Measurements from ENCODE around the gene CXCR2. TPM values are rescaled to one million over a fixed set of nuclear protein-coding genes. Genes with fewer than 3 reads are reported as not detected.
"Not testable (repeated sequence)": the region's sequence is repeated elsewhere in the genome, so short reads cannot be mapped to it uniquely, and the experiment has no call there.

The CXCR2 gene
- total RNA-seq, 1 donor from 2014 or later: 0.07 TPM

- H3K36me3 Mint-ChIP-seq (ENCODE audit: low read depth); H3K4me3 Mint-ChIP-seq; DNase-seq; H3K27ac Mint-ChIP-seq; intact Hi-C loops (cut with micrococcal nuclease); H3K9me3 Mint-ChIP-seq; H3K27me3 Mint-ChIP-seq; H3K4me1 Mint-ChIP-seq: not testable (repeated sequence)
Measured at GRCh38 chr2:218121789-218122188, 4.0 kb upstream of the CXCR2 start.

- intact Hi-C loops (cut with micrococcal nuclease); H3K4me1 Mint-ChIP-seq; H3K4me3 Mint-ChIP-seq; H3K9me3 Mint-ChIP-seq; H3K27me3 Mint-ChIP-seq; H3K27ac Mint-ChIP-seq; DNase-seq; H3K36me3 Mint-ChIP-seq (ENCODE audit: low read depth): not testable (repeated sequence)
Measured at GRCh38 chr2:218122286-218122685, 3.5 kb upstream of the CXCR2 start.

- Mint-ChIP-seq H3K4me3 (no peak overlapping the region), H3K27ac (no peak overlapping the region), H3K27me3 (peaks cover 4% of the 10 kb centered on the region), H3K4me1 (peaks cover 7% of the 10 kb centered on the region), H3K9me3 (peaks cover 2% of the 10 kb centered on the region), H3K36me3 (ENCODE audit: low read depth) (no peaks in the 10 kb centered on the region)
- intact Hi-C loops (cut with micrococcal nuclease): no loop called here
- DNase-seq: no peak
Measured at GRCh38 chr2:218123986-218124385, 1.8 kb upstream of the CXCR2 start.

- no peaks in the 10 kb centered on the region for H3K36me3 Mint-ChIP-seq (ENCODE audit: low read depth)
- no peak overlapping the region for H3K27ac Mint-ChIP-seq
- DNase-seq: no peak
- intact Hi-C loops (cut with micrococcal nuclease): no loop called here
- no peaks in the 10 kb centered on the region for H3K9me3 Mint-ChIP-seq
- H3K4me1 Mint-ChIP-seq: peaks cover 7% of the 10 kb centered on the region
- no peak overlapping the region for H3K4me3 Mint-ChIP-seq
- peaks cover 9% of the 10 kb centered on the region for H3K27me3 Mint-ChIP-seq
Measured at GRCh38 chr2:218125095-218125494, 733 bp upstream of the CXCR2 start.

- no peaks in the 10 kb centered on the region for H3K36me3 Mint-ChIP-seq (ENCODE audit: low read depth)
- no peak overlapping the region for H3K27ac Mint-ChIP-seq
- no peak for DNase-seq
- H3K9me3 Mint-ChIP-seq: no peaks in the 10 kb centered on the region
- peaks cover 7% of the 10 kb centered on the region for H3K4me1 Mint-ChIP-seq
- no peak overlapping the region for H3K4me3 Mint-ChIP-seq
- intact Hi-C loops (cut with micrococcal nuclease): no loop called here
- peaks cover 7% of the 10 kb centered on the region for H3K27me3 Mint-ChIP-seq
Measured at GRCh38 chr2:218127929-218128455, 2.2 kb downstream of the CXCR2 start.

DNA sequence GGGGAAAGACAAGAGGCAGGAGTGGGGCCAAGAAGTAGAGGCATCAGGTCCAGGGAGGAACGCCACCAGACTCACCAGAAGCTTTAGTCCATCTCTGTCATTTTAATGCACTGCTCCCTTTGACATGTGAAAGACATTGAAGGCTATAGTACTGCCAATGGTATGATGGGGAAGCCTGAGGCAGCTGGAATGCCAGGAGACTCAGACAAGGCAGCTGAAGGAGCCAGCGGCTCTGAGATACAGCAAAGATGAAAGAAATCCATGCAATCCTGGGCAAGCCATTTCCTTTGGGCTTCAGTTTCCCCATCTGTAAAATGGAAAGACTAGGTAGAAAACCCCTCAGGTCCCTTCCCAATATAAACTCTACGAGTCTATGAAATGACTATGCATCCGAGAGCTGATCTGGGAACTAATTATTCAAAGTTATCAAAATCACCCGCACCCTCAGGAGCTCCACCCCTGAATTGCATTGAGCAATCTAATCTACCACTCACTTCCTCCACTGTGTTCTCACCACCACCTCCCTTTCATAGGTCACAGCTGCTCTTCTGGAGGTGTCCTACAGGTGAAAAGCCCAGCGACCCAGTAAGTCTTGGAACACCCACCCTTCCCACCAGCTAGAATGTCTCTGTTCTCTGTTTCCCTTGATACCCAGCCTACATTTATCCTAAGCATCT lies 3.1 kb downstream of the CXCR2 start:
- no peak for DNase-seq
- H3K27me3 Mint-ChIP-seq: peaks cover 7% of the 10 kb centered on the region
- H3K4me3 Mint-ChIP-seq: no peak overlapping the region
- no peak overlapping the region for H3K27ac Mint-ChIP-seq
- no peaks in the 10 kb centered on the region for H3K36me3 Mint-ChIP-seq (ENCODE audit: low read depth)
- no peaks in the 10 kb centered on the region for H3K9me3 Mint-ChIP-seq
- intact Hi-C loops (cut with micrococcal nuclease): no loop called here
- peaks cover 7% of the 10 kb centered on the region for H3K4me1 Mint-ChIP-seq

DNA sequence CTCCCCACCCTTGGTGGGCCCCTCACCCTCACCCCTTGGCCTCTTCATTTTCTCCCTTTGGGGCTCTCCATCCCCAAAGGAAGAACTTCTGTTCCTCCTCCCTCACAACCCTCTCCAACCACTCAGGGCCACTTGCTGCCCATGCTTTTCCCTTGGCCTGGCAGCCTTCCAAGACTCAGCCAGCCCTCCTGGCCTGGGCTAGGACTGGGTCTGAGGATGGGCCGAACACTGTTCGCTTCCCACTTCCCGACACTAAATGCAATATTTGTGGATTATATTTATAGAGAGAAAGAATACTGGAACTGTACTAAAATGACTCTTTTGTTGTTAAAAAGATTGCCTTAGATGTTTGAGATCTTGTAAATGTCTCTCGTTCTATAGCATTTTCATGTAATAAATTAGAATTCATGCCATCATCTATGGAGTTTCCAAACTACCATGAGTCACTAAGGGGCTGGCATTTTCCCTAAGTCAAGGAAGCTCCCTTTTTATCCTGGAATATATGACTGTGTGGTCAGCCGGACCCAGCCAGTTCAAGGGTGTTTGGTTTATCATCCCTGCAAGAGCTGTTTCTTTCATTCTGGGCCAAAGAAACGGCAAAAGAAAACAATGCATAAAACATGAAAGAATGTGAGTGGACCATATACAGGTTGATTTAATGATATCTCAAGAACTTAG lies 3.8 kb downstream of the CXCR2 start:
- intact Hi-C loops (cut with micrococcal nuclease): no loop called here

GRCh38 chr2:218130377-218130776 lies 4.5 kb downstream of the CXCR2 start:
- H3K4me3 Mint-ChIP-seq: no peak overlapping the region
- peaks cover 7% of the 10 kb centered on the region for H3K4me1 Mint-ChIP-seq
- H3K27ac Mint-ChIP-seq: no peak overlapping the region
- no peaks in the 10 kb centered on the region for H3K9me3 Mint-ChIP-seq
- no peaks in the 10 kb centered on the region for H3K36me3 Mint-ChIP-seq (ENCODE audit: low read depth)
- no peak for DNase-seq
- intact Hi-C loops (cut with micrococcal nuclease): no loop called here
- peaks cover 7% of the 10 kb centered on the region for H3K27me3 Mint-ChIP-seq

More for the DNA sequence above, 3.8 kb downstream of the CXCR2 start:
- no peak for DNase-seq
- Mint-ChIP-seq H3K4me1 (peaks cover 7% of the 10 kb centered on the region), H3K9me3 (no peaks in the 10 kb centered on the region), H3K27me3 (peaks cover 7% of the 10 kb centered on the region), H3K36me3 (ENCODE audit: low read depth) (no peaks in the 10 kb centered on the region), H3K4me3 (no peak overlapping the region), H3K27ac (no peak overlapping the region)

DNA sequence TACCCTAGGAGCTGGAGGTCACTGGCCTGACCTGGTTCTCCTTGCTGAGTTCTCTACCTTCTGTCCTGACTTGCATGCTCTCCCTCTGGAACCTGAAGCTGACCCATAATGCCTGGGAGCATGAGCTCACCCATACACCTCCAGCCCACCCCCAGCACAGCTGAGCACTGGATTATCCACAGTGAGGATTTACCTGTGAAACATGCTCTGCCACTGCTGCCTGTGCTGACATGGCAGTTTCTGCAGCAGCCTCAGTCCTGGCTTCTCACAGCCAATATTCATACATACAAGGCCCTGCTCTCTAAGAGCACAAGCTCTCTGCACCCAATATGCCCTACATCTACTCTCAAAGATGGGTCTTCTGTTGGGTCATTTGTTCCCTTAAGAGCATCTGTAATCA lies 5.0 kb downstream of the CXCR2 start:
- no peak overlapping the region for H3K27ac Mint-ChIP-seq

GRCh38 chr2:218137514-218137913 lies 11.7 kb downstream of the CXCR2 start:
- no peak for DNase-seq
- intact Hi-C loops (cut with micrococcal nuclease): no loop called here
- Mint-ChIP-seq H3K4me3 (no peak overlapping the region), H3K4me1 (no peaks in the 10 kb centered on the region), H3K27me3 (peaks cover 34% of the 10 kb centered on the region), H3K27ac (no peak overlapping the region), H3K36me3 (ENCODE audit: low read depth) (no peaks in the 10 kb centered on the region), H3K9me3 (no peaks in the 10 kb centered on the region)

More for the DNA sequence above, 5.0 kb downstream of the CXCR2 start:
- Mint-ChIP-seq H3K36me3 (ENCODE audit: low read depth) (no peaks in the 10 kb centered on the region), H3K4me1 (peaks cover 3% of the 10 kb centered on the region), H3K9me3 (no peaks in the 10 kb centered on the region), H3K27me3 (peaks cover 7% of the 10 kb centered on the region), H3K4me3 (no peak overlapping the region)
- intact Hi-C loops (cut with micrococcal nuclease): no loop called here
- no peak for DNase-seq

DNA sequence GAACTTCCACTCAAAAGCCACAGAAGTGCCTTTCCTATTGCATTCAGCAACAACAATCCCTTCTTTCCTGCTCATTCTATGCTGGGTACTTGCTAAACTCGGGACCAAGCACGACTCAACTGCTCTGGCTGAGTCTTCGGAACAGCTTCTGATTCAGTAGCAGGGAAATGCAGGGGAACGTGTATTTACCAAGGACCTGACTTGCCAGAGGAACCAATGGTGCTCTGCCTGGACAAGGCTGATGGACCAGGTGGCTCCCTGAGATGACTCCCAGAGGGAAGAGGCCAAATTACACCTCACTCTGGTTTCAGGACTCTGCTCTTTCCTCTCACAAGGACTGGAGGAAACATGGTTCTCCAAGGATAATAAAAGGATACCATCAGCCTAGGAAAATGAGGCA lies 12.2 kb downstream of the CXCR2 start:
- Mint-ChIP-seq H3K27ac (no peak overlapping the region), H3K4me3 (no peak overlapping the region), H3K4me1 (no peaks in the 10 kb centered on the region), H3K36me3 (ENCODE audit: low read depth) (no peaks in the 10 kb centered on the region), H3K27me3 (peaks cover 36% of the 10 kb centered on the region), H3K9me3 (no peaks in the 10 kb centered on the region)
- intact Hi-C loops (cut with micrococcal nuclease): no loop called here
- DNase-seq: no peak

DNA sequence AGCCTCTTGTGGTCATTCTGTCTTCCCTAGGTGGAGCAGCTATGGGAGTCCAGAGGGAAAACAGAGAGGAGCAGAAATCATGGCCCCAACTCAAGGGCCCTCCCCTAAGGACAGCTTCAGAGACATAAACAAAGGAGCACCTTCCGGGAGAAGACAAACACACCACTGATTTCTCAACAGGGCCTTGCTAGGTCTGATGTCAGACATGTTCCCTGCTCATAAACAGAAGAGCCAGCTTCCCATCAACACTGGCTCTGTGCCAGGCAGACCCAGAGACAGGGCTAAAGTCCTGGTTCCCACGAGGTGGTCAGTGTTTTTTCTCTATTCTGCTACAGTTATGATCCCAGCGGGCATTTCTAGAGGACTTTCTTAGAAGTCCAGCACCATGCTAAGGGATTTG lies 19.3 kb downstream of the CXCR2 start:
- intact Hi-C loops (cut with micrococcal nuclease): no loop called here
- Mint-ChIP-seq H3K4me1 (peaks cover 2% of the 10 kb centered on the region), H3K27ac (no peak overlapping the region), H3K4me3 (no peak overlapping the region), H3K36me3 (ENCODE audit: low read depth) (no peaks in the 10 kb centered on the region), H3K27me3 (peaks cover 20% of the 10 kb centered on the region), H3K9me3 (no peaks in the 10 kb centered on the region)
- DNase-seq: no peak

- intact Hi-C loops (cut with micrococcal nuclease): no loop called here
- Mint-ChIP-seq H3K36me3 (ENCODE audit: low read depth) (no peaks in the 10 kb centered on the region), H3K4me1 (peaks cover 5% of the 10 kb centered on the region), H3K27ac (no peak overlapping the region), H3K9me3 (no peaks in the 10 kb centered on the region), H3K27me3 (peaks cover 20% of the 10 kb centered on the region), H3K4me3 (no peak overlapping the region)
- no peak for DNase-seq
Measured at GRCh38 chr2:218146056-218146455, 20.2 kb downstream of the CXCR2 start.

- no peaks in the 10 kb centered on the region for H3K36me3 Mint-ChIP-seq (ENCODE audit: low read depth)
- intact Hi-C loops (cut with micrococcal nuclease): no loop called here
Measured at GRCh38 chr2:218149098-218149497, 23.3 kb downstream of the CXCR2 start.

More at GRCh38 chr2:218149098-218149497, 23.3 kb downstream of the CXCR2 start:
- peaks cover 23% of the 10 kb centered on the region for H3K27me3 Mint-ChIP-seq
- H3K27ac Mint-ChIP-seq: no peak overlapping the region
- no peak overlapping the region for H3K4me3 Mint-ChIP-seq
- H3K9me3 Mint-ChIP-seq: no peaks in the 10 kb centered on the region
- DNase-seq: no peak
- H3K4me1 Mint-ChIP-seq: peaks cover 5% of the 10 kb centered on the region
